ENCODE data around the gene RSAD2. TPM values are rescaled to one million over a fixed set of nuclear protein-coding genes. Genes with fewer than 3 reads are reported as not detected.

Gene RSAD2
- polyA plus RNA-seq, 1 donor from 2014 or later: 1.2 TPM

DNA sequence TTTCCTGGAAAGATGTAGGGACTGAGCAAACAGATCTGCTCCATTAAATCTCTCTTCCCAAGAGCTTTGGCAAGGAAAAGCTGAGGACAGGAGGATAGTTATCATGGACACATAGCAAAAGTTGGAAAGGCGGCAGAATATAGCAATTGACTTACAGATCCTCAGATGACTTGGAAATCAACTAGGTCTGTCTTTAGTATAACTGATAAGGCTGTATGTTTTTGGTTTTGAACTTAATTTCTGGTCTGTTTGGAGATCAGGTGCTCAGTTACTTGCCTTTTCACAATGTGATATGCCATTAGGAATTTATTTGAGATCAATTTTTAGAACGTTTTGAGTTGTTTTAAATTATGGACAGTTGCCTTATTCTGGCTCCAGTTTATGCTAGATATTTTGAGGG, 8.0 kb downstream of the RSAD2 start:
- H3K27me3 ChIP-seq (ENCODE audit: insufficient read depth, low read depth, low read length): no peaks in the 10 kb centered on the region
- no peaks in the 10 kb centered on the region for H3K36me3 ChIP-seq (ENCODE audit: insufficient read depth, low read length)
- no peaks in the 10 kb centered on the region for H3F3A ChIP-seq (ENCODE audit: insufficient read depth, low read length, poor library complexity, severe bottlenecking)
- TF ChIP-seq SMC3 (conservative IDR thresholded peaks at IDR 0.05; ENCODE audit: poor library complexity): no peak
- TF ChIP-seq RAD21 (conservative IDR thresholded peaks at IDR 0.05): no peak
- no peak for TF ChIP-seq MXI1 (conservative IDR thresholded peaks at IDR 0.05; ENCODE audit: poor library complexity, severe bottlenecking)
- no peak for TF ChIP-seq POLR2AphosphoS5 (IDR thresholded peaks at IDR 0.05)
- no peaks in the 10 kb centered on the region for H4K20me1 ChIP-seq (ENCODE audit: insufficient read depth)
- no peaks in the 10 kb centered on the region for H3K9me2 ChIP-seq (ENCODE audit: insufficient read depth, low read length)
- H3K4me2 ChIP-seq (ENCODE audit: low read length): no peak overlapping the region
- no peak overlapping the region for H3K27ac ChIP-seq (ENCODE audit: low read length)
- H3K9ac ChIP-seq (ENCODE audit: low read length): no peak overlapping the region
- H3K9me3 ChIP-seq (ENCODE audit: low read length): no peaks in the 10 kb centered on the region
- no peak overlapping the region for H2AFZ ChIP-seq (ENCODE audit: low read depth, low read length)
- no peaks in the 10 kb centered on the region for H3K79me2 ChIP-seq (replicated peaks; ENCODE audit: insufficient read depth, low read length)
- H3K4me3 ChIP-seq (ENCODE audit: low read length): no peak overlapping the region

GRCh38 chr2:6885968-6886367, 8.4 kb downstream of the RSAD2 start:
- no peaks in the 10 kb centered on the region for H3F3A ChIP-seq (ENCODE audit: insufficient read depth, low read length, poor library complexity, severe bottlenecking)
- H3K9ac ChIP-seq (ENCODE audit: low read length): no peak overlapping the region
- no peaks in the 10 kb centered on the region for H3K27me3 ChIP-seq (ENCODE audit: insufficient read depth, low read depth, low read length)
- H3K27ac ChIP-seq (ENCODE audit: low read length): no peak overlapping the region
- H3K4me3 ChIP-seq (ENCODE audit: low read length): no peak overlapping the region
- no peaks in the 10 kb centered on the region for H3K79me2 ChIP-seq (replicated peaks; ENCODE audit: insufficient read depth, low read length)
- no peaks in the 10 kb centered on the region for H3K36me3 ChIP-seq (ENCODE audit: insufficient read depth, low read length)
- no peak overlapping the region for H3K4me2 ChIP-seq (ENCODE audit: low read length)
- H3K9me2 ChIP-seq (ENCODE audit: insufficient read depth, low read length): no peaks in the 10 kb centered on the region
- no peaks in the 10 kb centered on the region for H3K9me3 ChIP-seq (ENCODE audit: low read length)
- TF ChIP-seq, protein P1, sequence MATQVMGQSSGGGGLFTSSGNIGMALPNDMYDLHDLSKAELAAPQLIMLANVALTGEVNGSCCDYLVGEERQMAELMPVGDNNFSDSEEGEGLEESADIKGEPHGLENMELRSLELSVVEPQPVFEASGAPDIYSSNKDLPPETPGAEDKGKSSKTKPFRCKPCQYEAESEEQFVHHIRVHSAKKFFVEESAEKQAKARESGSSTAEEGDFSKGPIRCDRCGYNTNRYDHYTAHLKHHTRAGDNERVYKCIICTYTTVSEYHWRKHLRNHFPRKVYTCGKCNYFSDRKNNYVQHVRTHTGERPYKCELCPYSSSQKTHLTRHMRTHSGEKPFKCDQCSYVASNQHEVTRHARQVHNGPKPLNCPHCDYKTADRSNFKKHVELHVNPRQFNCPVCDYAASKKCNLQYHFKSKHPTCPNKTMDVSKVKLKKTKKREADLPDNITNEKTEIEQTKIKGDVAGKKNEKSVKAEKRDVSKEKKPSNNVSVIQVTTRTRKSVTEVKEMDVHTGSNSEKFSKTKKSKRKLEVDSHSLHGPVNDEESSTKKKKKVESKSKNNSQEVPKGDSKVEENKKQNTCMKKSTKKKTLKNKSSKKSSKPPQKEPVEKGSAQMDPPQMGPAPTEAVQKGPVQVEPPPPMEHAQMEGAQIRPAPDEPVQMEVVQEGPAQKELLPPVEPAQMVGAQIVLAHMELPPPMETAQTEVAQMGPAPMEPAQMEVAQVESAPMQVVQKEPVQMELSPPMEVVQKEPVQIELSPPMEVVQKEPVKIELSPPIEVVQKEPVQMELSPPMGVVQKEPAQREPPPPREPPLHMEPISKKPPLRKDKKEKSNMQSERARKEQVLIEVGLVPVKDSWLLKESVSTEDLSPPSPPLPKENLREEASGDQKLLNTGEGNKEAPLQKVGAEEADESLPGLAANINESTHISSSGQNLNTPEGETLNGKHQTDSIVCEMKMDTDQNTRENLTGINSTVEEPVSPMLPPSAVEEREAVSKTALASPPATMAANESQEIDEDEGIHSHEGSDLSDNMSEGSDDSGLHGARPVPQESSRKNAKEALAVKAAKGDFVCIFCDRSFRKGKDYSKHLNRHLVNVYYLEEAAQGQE (IDR thresholded peaks at IDR 0.05; ENCODE audit: borderline replicate concordance): no peak
- peak; percentile 18 for TF ChIP-seq POLR2AphosphoS5 (IDR thresholded peaks at IDR 0.05)
- no peak overlapping the region for H2AFZ ChIP-seq (ENCODE audit: low read depth, low read length)
- H4K20me1 ChIP-seq (ENCODE audit: insufficient read depth): no peaks in the 10 kb centered on the region

- Histone ChIP-seq H3K36me3 (ENCODE audit: insufficient read depth, low read length) (no peaks in the 10 kb centered on the region), H2AFZ (ENCODE audit: low read depth, low read length) (no peak overlapping the region), H3F3A (ENCODE audit: insufficient read depth, low read length, poor library complexity, severe bottlenecking) (no peaks in the 10 kb centered on the region), H3K27ac (ENCODE audit: low read length) (no peak overlapping the region), H3K4me3 (ENCODE audit: low read length) (no peak overlapping the region), H3K9ac (ENCODE audit: low read length) (no peak overlapping the region), H3K79me2 (replicated peaks; ENCODE audit: insufficient read depth, low read length) (no peaks in the 10 kb centered on the region), H4K20me1 (ENCODE audit: insufficient read depth) (no peaks in the 10 kb centered on the region), H3K9me3 (ENCODE audit: low read length) (no peaks in the 10 kb centered on the region), H3K27me3 (ENCODE audit: insufficient read depth, low read depth, low read length) (no peaks in the 10 kb centered on the region), H3K9me2 (ENCODE audit: insufficient read depth, low read length) (no peaks in the 10 kb centered on the region), H3K4me2 (ENCODE audit: low read length) (no peak overlapping the region)
- no peak for TF ChIP-seq EZH2 (IDR thresholded peaks at IDR 0.05; ENCODE audit: borderline replicate concordance, insufficient read depth, low read length, poor library complexity, severe bottlenecking)
- TF ChIP-seq TAF1 (IDR thresholded peaks at IDR 0.05; ENCODE audit: low read depth): no peak
- no peak for TF ChIP-seq SMC3 (conservative IDR thresholded peaks at IDR 0.05; ENCODE audit: poor library complexity)
- TF ChIP-seq, protein P1 (IDR thresholded peaks at IDR 0.05; ENCODE audit: borderline replicate concordance): no peak
- no peak for TF ChIP-seq POLR2AphosphoS5 (IDR thresholded peaks at IDR 0.05)
- no peak for TF ChIP-seq EP300 (conservative IDR thresholded peaks at IDR 0.05; ENCODE audit: poor library complexity, severe bottlenecking)
- TF ChIP-seq RAD21 (conservative IDR thresholded peaks at IDR 0.05): no peak
- no peak for TF ChIP-seq MXI1 (conservative IDR thresholded peaks at IDR 0.05; ENCODE audit: poor library complexity, severe bottlenecking)
- TF ChIP-seq, protein P2, sequence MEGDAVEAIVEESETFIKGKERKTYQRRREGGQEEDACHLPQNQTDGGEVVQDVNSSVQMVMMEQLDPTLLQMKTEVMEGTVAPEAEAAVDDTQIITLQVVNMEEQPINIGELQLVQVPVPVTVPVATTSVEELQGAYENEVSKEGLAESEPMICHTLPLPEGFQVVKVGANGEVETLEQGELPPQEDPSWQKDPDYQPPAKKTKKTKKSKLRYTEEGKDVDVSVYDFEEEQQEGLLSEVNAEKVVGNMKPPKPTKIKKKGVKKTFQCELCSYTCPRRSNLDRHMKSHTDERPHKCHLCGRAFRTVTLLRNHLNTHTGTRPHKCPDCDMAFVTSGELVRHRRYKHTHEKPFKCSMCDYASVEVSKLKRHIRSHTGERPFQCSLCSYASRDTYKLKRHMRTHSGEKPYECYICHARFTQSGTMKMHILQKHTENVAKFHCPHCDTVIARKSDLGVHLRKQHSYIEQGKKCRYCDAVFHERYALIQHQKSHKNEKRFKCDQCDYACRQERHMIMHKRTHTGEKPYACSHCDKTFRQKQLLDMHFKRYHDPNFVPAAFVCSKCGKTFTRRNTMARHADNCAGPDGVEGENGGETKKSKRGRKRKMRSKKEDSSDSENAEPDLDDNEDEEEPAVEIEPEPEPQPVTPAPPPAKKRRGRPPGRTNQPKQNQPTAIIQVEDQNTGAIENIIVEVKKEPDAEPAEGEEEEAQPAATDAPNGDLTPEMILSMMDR (IDR thresholded peaks at IDR 0.05; ENCODE audit: poor library complexity, severe bottlenecking): no peak
Measured at GRCh38 chr2:6887751-6888192, 10.2 kb downstream of the RSAD2 start.

Measured in neural cell (in vitro differentiated cells).